KOPT-K1 (cell line): Measurements from ENCODE around the gene ZNF554.
A peak's percentile ranks its signal among the peaks of the same experiment; 100 is the strongest.
"Not testable (repeated sequence)": the region's sequence is repeated elsewhere in the genome, so short reads cannot be mapped to it uniquely, and the experiment has no call there.

Source experiments
- H3K27ac ChIP-seq: fragments of 200-600 bp; sonication (generic); 2 replicates; pipeline ENCODE4 v1.5.1; 2016; ENCODE audit warnings: antibody characterized with exemption, mild to moderate bottlenecking, low read depth, low read length; ENCODE audit not compliant: poor library complexity, severe bottlenecking
- H3K36me3 ChIP-seq: fragments of 200-600 bp; sonication (generic); 2 replicates; pipeline ENCODE4 v1.5.1; 2017; ENCODE audit warnings: antibody characterized with exemption, mild to moderate bottlenecking, low read length, moderate library complexity; ENCODE audit not compliant: insufficient read depth
- H3K9me3 ChIP-seq: fragments of 200-600 bp; sonication (generic); 2 replicates; pipeline ENCODE4 v1.5.1; 2017; ENCODE audit warnings: antibody characterized with exemption, low read length, mild to moderate bottlenecking; ENCODE audit not compliant: insufficient read depth, poor library complexity, severe bottlenecking

The ZNF554 gene

DNA sequence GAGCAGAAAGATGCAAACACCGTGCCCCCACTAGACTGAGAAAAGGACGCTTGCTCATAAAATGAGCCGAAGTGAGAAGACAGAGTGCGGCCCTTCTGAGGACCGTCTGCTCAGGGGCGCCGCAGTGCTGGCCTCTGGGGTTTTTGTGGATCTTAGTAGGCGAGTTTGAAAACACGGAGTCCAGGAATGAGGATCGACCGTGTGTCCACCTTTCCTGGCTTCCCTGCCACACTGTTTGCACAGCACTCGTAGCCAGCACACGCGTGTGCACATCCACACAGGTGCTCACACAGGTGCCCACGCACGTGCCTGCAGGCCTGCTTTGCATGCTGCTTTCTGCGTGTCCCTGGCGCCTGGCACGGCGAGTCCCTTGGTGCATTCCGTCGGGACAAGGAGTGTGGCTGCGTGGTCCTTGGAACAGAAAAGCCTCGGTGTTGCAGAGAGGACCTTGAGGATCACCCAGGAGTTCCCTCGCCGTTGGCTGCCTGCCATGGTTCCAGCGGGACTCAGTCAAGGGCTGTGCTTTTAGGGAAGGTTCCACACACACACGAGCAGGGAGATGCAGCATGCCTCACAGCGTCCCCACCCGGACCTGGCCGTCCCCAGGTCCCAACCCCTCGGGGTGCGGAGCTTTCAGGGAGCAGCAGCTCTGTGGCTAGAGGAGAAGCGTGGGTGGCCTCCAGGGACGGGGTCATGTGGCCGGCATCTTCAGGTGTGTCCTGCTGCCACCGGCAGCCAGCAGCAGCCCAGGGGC, 10.1 kb upstream of the ZNF554 start:
- H3K27ac ChIP-seq = no peak overlapping the region
- peaks cover 97% of the 10 kb centered on the region for H3K36me3 ChIP-seq
- H3K9me3 ChIP-seq = no peaks in the 10 kb centered on the region

DNA sequence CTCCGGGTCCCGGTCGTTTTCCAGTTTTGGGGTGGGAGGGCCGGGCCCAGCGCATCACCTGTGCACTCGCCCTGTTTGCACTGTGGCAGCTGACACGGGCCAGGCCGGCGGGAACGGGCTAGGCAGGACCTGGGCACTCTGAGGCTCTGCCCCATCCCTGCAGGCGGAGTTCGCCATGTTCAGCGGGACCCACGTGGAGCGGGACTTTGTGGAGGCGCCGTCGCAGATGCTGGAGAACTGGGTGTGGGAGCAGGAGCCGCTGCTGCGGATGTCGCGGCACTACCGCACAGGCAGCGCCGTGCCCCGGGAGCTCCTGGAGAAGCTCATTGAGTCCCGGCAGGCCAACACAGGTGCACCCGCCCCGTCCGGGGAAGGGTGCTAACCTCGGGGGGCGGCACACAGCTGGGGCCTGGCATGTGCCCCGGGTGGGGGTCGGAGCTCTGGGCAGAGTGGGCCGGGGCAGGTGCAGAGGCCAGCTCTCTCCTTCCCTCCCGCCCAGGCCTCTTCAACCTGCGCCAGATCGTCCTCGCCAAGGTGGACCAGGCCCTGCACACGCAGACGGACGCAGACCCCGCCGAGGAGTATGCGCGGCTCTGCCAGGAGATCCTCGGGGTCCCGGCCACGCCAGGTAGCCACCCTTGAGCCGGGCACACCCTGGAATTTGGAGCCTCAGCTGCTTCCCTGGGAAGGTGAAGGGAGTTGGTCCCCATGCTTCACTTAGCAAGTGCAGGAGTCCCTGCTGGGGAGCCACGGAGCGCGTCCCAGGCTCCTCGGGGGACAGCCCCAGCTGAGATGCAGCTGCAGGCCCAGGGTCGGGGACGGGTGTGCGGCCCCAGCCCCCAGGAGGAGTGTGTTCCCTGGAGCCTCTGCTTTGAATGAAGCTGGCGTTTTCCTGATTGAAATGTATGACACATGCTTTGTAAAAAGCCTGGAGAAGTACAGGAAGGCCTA, 9.3 kb upstream of the ZNF554 start:
- Histone ChIP-seq H3K9me3 (no peaks in the 10 kb centered on the region), H3K36me3 (peaks cover 97% of the 10 kb centered on the region), H3K27ac (no peak overlapping the region)

DNA sequence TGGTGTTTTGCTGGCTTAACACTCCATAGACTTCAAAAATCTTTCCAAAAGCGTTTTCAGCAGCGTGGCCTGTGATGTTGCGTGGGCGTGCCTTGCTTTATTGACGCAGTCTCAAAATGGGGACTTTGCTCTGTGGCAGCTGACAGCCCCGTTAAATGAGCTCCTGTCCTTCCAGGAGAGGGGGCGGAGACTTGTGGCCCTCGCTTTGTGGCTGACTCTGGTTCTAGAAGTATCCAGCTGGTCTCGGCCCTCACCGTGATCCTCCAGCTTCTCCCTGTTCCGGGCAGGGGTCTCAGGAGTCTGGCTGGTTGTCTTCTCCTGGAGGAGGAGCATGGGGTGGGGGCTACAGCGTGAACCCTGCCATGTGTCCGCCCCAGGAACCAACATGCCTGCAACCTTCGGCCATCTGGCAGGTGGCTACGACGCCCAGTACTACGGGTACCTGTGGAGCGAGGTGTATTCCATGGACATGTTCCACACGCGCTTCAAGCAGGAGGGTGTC, 8.4 kb upstream of the ZNF554 start:
- peaks cover 97% of the 10 kb centered on the region for H3K36me3 ChIP-seq
- no peak overlapping the region for H3K27ac ChIP-seq
- H3K9me3 ChIP-seq = no peaks in the 10 kb centered on the region

DNA sequence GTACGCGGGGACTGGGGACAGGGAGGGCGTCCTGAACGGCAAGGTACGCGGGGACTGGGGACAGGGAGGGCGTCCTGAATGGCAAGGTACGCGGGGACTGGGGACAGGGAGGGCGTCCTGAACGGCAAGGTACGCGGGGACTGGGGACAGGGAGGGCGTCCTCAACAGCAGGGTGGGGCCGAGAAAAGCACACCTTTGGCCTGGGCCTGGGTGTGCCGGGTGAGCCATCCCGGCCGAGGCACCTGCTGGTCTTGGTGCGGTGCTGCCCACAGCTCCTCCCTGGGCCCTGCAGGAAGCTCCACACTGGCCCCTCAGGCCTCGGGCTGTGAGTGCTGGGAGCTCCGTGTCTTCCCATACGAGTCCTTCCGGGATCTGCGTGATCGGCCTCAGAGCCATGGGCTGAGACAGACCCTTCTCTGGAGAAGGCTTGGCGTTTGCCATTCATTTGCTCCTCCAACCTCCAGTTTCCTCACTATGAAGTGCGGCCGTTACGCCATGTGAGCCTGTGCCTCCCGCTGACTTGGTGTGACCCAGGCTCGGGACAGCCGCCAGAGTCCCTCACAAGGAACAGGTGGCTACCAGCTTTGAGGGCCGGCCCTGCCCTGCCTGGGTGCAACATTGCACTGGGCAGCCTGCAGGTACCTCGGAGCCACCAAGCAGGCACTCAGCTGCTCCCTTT, 7.8 kb upstream of the ZNF554 start:
- no peak overlapping the region for H3K27ac ChIP-seq
- no peaks in the 10 kb centered on the region for H3K9me3 ChIP-seq
- peaks cover 91% of the 10 kb centered on the region for H3K36me3 ChIP-seq

DNA sequence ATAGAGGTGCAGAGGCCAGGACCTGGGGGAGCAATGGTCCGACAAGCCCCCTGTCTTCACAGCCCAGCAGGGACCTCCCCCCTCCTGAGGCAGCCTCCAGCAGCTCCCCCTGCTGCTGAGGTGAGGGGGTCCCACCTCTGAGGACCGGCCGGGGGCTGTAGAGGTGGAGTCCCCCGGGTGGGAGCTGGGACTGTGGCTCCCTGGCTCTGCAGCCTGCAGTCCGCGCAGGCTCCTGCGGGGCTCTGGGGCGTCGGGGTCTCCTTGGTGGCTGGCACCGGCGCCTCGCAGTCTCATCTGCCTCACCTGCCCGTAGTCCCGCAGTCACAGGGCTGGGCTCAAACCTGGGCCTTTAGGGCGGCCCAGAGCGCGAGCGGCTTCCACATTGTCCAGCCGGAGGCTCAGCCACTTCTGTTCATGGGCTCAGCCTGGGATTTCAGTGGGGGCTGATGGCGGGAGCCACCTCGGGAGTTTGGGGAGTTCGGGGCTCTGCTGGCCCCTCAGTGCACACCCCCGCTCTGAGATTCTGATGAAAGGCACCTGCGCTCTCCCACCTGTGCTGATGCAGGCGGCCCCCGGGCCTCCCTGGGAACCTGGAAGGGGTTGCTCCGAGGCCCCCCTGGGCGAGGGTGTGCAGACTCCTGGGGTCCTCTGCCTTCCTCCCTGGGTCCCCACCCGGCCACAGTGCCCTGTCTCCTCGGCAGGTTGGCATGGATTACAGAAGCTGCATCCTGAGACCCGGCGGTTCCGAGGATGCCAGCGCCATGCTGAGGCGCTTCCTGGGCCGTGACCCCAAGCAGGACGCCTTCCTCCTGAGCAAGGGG, 7.0 kb upstream of the ZNF554 start:
- Histone ChIP-seq H3K36me3 (peaks cover 84% of the 10 kb centered on the region), H3K27ac (no peak overlapping the region), H3K9me3 (no peaks in the 10 kb centered on the region)

DNA sequence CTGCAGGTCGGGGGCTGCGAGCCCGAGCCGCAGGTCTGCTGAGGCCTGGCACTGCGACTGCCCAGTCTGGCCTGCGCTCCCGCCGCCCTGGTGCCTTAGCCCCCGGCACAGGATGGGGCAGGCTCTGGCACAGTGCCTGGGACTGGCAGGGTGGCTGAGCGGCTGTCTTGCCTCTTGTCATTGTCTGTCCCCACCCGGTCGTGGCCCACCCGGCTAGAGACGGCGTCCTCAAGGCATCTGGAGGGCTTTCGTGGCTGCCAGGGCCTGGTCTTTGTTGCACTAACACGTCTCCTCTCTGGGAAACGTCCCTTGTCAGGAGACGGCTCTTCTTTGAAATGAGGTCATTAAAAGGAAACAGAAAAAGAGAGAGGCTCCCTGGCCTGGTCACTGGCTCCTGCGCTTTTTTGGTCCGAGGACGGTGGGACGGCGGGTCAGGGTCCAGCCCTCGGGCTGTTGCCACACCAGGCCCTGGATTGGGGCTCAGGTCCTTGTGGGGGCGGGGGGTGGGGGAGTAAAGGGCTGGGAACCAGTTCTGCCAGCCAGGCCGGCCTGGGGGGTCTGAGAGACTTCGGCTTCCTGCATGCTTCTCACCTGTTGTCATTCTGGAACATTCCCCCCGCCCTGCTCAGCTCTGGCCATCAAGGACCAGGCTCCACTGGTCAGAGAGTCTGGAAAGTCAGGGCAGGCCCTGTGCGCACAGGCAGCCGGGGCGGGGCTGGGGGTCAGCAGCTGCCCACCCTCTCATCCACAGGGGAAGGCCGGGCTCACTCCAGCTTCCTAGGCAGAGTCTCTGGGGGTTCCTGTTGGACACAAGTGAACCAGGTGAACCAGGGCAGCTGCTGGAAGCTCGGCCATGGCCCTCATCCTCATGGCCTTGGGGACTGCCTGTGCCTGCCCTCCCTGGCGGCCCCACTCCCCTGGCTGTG, 6.2 kb upstream of the ZNF554 start:
- no peaks in the 10 kb centered on the region for H3K9me3 ChIP-seq
- H3K36me3 ChIP-seq = peaks cover 75% of the 10 kb centered on the region
- H3K27ac ChIP-seq = no peak overlapping the region

DNA sequence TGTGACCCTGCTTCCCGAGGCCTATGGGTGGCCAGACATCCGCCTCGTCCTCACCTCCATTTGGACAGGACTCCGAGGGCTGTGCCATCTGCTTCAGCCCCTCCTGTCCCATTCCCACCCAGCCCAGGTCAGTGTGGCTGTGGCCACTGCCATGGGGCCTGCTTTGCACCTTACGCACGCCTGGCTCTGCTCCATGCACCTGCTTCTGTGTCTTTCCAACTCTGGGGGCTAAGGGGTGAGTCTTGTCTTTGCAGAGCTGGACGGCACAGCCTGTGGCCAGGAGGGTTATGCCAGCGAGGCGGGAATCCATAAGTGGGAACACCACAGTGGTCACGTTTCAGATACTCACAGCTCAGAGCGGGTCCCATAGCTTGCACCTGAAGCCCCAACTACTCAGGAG, 5.2 kb upstream of the ZNF554 start:
- H3K36me3 ChIP-seq = peaks cover 66% of the 10 kb centered on the region
- H3K9me3 ChIP-seq = no peaks in the 10 kb centered on the region
- no peak overlapping the region for H3K27ac ChIP-seq

DNA sequence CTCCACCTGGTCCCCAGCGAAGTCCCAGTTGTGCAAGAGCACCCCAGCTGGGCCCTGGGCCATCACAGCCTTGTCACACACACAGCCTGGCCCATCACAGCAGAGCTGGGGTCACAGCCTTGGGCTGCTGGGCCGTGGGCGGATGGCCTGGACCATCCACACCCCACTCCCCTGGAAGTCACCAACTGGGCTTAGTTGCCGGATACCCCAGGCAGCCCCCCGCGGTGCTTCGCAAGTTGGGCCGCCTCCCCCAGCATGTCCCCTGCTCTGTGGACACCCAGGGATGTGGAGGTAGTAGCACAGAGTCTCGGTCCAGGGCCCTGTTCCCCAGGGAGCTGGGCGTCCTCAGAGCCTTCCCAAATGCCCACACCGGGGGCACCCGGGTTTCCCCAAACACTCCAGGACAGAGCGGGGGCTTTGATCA, 4.5 kb upstream of the ZNF554 start:
- H3K36me3 ChIP-seq = peaks cover 58% of the 10 kb centered on the region
- H3K9me3 ChIP-seq = no peaks in the 10 kb centered on the region
- no peak overlapping the region for H3K27ac ChIP-seq

DNA sequence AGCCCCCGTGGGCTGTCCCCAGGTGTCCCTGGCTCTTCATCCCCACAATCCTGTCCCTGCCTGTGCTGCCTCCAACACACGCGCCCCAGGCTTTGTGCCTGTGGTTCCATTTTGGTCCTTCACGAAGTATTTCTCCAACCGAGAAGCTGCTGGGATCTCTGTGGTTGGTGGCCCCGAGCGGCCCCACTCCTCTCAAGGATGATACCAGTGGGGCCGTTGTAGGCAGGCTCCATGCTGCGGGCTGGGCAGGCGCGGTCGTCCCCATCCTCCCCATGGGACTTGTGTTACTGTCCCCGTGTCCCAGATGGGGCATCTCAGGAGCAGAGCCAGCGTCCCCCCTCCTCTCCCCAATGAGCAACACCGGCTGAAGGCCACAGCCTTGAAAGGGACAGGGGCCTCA, 3.7 kb upstream of the ZNF554 start:
- no peak overlapping the region for H3K27ac ChIP-seq
- H3K36me3 ChIP-seq = peaks cover 51% of the 10 kb centered on the region

DNA sequence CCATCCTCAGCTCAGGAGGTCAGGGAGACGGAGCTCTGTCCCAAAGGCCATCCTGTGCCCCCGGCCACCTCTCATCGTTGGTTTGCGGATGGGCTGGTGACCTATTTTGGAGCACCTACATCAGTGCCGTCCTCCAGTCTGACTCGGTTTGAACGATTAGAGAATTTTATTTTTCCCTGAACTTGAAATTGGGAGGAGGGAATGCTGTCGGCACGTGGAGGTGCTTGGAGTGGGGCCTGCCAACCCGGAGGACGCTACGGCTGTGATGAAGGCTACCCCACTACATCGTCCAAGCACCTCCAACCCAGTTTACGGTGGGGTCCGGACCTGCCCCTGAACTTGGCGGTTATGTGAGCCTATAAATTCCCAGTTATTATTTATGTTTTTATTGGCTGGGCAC, 3.0 kb upstream of the ZNF554 start:
- Histone ChIP-seq H3K9me3 (no peaks in the 10 kb centered on the region), H3K36me3 (peaks cover 44% of the 10 kb centered on the region), H3K27ac (no peak overlapping the region)

More for the DNA sequence above, 3.7 kb upstream of the ZNF554 start:
- no peaks in the 10 kb centered on the region for H3K9me3 ChIP-seq

DNA sequence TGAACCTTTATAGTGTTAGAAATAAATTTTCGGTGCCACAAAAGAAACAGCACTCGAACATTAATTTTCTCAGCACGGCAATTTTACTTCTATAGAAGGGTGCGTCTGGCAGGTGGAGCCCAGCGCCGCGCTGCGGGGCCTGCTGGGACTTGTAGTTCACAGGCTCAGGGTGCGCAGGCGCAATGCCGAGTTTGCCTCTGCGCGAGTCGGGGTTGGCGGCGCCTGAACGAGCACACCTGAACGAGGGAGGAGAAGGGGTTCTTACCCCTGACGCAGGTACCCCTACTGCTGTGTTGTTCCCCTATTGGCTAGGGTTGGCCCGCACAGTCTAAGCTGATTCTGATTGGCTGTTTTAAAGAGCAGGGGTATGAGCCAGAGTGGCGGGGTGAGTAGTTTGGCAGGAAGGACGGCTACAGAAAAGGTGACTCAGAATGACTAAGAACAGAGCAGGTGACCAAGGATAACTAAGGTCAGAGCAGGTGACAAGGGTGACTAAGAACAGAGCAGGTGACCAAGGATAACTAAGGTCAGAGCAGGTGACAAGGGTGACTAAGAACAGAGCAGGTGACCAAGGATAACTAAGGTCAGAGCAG, 2.3 kb upstream of the ZNF554 start:
- peaks cover 37% of the 10 kb centered on the region for H3K36me3 ChIP-seq
- H3K9me3 ChIP-seq, H3K27ac ChIP-seq: not testable (repeated sequence)

DNA sequence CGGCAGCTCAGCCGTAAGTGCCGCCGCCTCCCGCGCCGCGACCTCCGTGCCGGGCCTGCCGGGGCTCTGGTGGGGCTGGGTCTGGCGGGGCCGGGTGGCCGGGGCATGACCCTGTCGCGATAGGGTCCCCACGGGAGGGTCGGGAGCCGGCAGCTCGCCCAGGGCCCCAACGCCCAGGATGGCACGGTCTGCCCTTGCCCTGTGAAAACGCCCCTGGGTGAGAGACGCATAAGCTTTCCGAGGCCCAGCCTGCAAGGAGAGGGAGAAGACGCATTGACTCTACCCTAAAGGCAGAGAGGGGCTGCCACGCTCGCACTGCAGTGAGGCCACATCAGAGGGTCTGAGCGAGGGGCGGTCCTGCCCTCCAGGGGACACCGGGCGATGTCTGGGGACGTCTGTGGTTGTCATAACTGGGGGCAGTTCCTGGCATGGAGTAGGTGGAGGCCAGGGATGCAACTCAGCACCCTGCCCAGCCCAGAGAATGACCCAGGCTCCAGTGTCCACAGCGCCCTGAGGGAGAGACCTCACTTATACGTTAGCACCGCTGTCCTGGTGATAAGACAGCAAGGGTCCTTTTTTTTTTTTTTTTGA, 539 bp downstream of the ZNF554 start:
- peak overlapping the region; percentile 50 for H3K27ac ChIP-seq
- no peaks in the 10 kb centered on the region for H3K9me3 ChIP-seq
- H3K36me3 ChIP-seq = peaks cover 8% of the 10 kb centered on the region

DNA sequence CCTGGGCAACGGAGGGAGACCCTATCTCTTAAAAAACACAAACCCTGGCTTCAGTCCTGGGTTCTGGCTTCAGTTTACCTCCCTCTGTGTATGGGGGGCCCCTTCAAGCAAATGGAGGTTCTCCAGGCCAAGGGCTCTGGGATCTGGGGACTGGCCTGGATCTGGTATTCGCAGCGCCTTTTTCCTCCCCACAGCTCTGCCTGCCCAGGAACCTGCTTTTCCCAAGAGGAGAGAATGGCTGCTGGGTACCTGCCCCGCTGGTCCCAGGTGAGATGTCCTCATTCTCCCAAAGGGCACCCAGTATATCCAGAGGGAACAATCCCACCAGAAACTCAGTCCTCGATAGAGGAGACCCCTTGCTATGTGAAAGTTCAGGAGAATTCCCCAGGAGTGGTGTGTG, 3.2 kb downstream of the ZNF554 start:
- H3K9me3 ChIP-seq = peaks cover 5% of the 10 kb centered on the region
- H3K36me3 ChIP-seq = peaks cover 2% of the 10 kb centered on the region; the same call in 1 of the 2 replicates
- H3K27ac ChIP-seq = no peak overlapping the region
